ENCODE results near the gene EFHC1. TPM values are rescaled to one million over a fixed set of nuclear protein-coding genes. Genes with fewer than 3 reads are reported as not detected.

Gene EFHC1
- total RNA-seq, 1 experiment from 2014 or later = 13.2 TPM

- no peak overlapping the region for H3K9ac ChIP-seq (ENCODE audit: extremely low read depth, insufficient read length, low read length)
- no peak overlapping the region for H2BK120ac ChIP-seq (ENCODE audit: low read depth, low read length, poor library complexity, severe bottlenecking)
- no peak overlapping the region for H2BK5ac ChIP-seq (ENCODE audit: insufficient read length, low read length)
- no peak overlapping the region for H3K23ac ChIP-seq (ENCODE audit: insufficient read length, low read depth, low read length)
- H3K4ac ChIP-seq (ENCODE audit: low read depth, low read length) = no peak overlapping the region
- H3K23me2 ChIP-seq (ENCODE audit: insufficient read length, low read depth, low read length, poor library complexity, severe bottlenecking) = no peaks in the 10 kb centered on the region
- H4K8ac ChIP-seq (replicated peaks; ENCODE audit: insufficient read length, low read depth, low read length) = no peak overlapping the region
- Mint-ChIP-seq H3K36me3 (ENCODE audit: insufficient read depth in 1 of 3, low read depth in 3 of 3) (no peaks in the 10 kb centered on the region), H3K9me3 (no peaks in the 10 kb centered on the region), H3K4me3 (no peak overlapping the region), H3K4me1 (no peaks in the 10 kb centered on the region), H3K27me3 (ENCODE audit: low read depth) (peaks cover 3% of the 10 kb centered on the region; the same call in 1 of the 2 replicates), H3K27ac (no peak overlapping the region)
- no peak overlapping the region for H2BK15ac ChIP-seq (ENCODE audit: low read depth, low read length)
- no peak overlapping the region for H2AFZ ChIP-seq (ENCODE audit: low read length)
- H3K4me1 ChIP-seq (ENCODE audit: insufficient read depth, low read length) = no peaks in the 10 kb centered on the region
- no peaks in the 10 kb centered on the region for H3K9me3 ChIP-seq (ENCODE audit: control insufficient read depth, low read depth, low read length)
- H3K27me3 ChIP-seq (ENCODE audit: insufficient read depth, low read length) = no peaks in the 10 kb centered on the region
- H4K20me1 ChIP-seq (ENCODE audit: control insufficient read depth, insufficient read depth, insufficient read length) = no peaks in the 10 kb centered on the region
- H4K5ac ChIP-seq (ENCODE audit: insufficient read length, low read depth, low read length) = no peak overlapping the region
- no peaks in the 10 kb centered on the region for H3K79me2 ChIP-seq (ENCODE audit: insufficient read depth, low read length)
- no CpG with 5 or more reads among the region's 1 CpG for WGBS (ENCODE audit: extremely low coverage, insufficient read length, low lambda C conversion rate)
- H3K79me1 ChIP-seq (ENCODE audit: insufficient read depth, low read depth, low read length, poor library complexity, severe bottlenecking) = no peaks in the 10 kb centered on the region
- no peak overlapping the region for H3T11ph ChIP-seq (ENCODE audit: low read length)
- H3K18ac ChIP-seq (ENCODE audit: insufficient read length, low read depth, low read length) = no peak overlapping the region
- H2BK20ac ChIP-seq (ENCODE audit: low read depth, low read length, poor library complexity, severe bottlenecking) = no peak overlapping the region
- H3K14ac ChIP-seq (ENCODE audit: insufficient read depth, low read length) = no peak overlapping the region
- H3K4me2 ChIP-seq (ENCODE audit: insufficient read depth, insufficient read length, low read length) = no peak overlapping the region
- H4K91ac ChIP-seq (ENCODE audit: insufficient read length, low read depth, low read length) = no peak overlapping the region
- no peak overlapping the region for H2AK5ac ChIP-seq (ENCODE audit: insufficient read length, low read length)
- no peak for DNase-seq
- H3K27ac ChIP-seq (ENCODE audit: insufficient read length, low read depth, low read length) = no peak overlapping the region
- no peak for TF ChIP-seq CTCF (conservative IDR thresholded peaks at IDR 0.05)
- H2BK12ac ChIP-seq (ENCODE audit: insufficient read length, low read depth, low read length) = no peak overlapping the region
- no peak overlapping the region for H3K56ac ChIP-seq (ENCODE audit: insufficient read length, low read depth, low read length)
Observed at GRCh38 chr6:52409499-52409898, 10.6 kb upstream of the EFHC1 start.

Measured in H9 (cell line).